BJ (cell line): ENCODE data around the gene LYST. TPM values are rescaled to one million over a fixed set of nuclear protein-coding genes. Genes with fewer than 3 reads are reported as not detected.
A peak's percentile ranks its signal among the peaks of the same experiment; 100 is the strongest.
"Not testable (repeated sequence)": the region's sequence is repeated elsewhere in the genome, so short reads cannot be mapped to it uniquely, and the experiment has no call there.

Source experiments
- CTCF ChIA-PET: fragments of 350-600 bp; formaldehyde crosslinking; extraction: SDS; loops from one replicate; lab custom pipeline; 2021; ENCODE audit warnings: antibody characterized with exemption, inconsistent platforms; lab: Yijun Ruan, JAX
- POLR2A ChIA-PET: fragments of 300-600 bp; sonication (Branson Sonifier 250); formaldehyde crosslinking; extraction: SDS; loops from one replicate; lab custom pipeline; 2021; ENCODE audit warnings: antibody characterized with exemption; lab: Charles Lee
- DNase-seq: peaks from one replicate; pipeline ENCODE4 v3.0.0-alpha.2; 2011; ENCODE audit warnings: low read depth
- H3K27me3 ChIP-seq: 2 replicates; pipeline ENCODE4 v1.6.0; 2011; ENCODE audit warnings: low read length; ENCODE audit not compliant: control insufficient read depth, insufficient read depth
- H3K36me3 ChIP-seq: 2 replicates; pipeline ENCODE4 v1.5.1; 2011; ENCODE audit warnings: low read length; ENCODE audit not compliant: control insufficient read depth, insufficient read depth
- H3K4me3 ChIP-seq: 2 replicates; pipeline ENCODE4 v1.5.1; 2011; ENCODE audit warnings: low read depth, mild to moderate bottlenecking, control low read depth, low read length
- polyA plus RNA-seq: library from polyadenylated mRNA; depleted of rRNA; stranded (reverse); fragments of >200 nt; gene quantifications from 2 replicates; pipeline ENCODE4 v1.2.3, GENCODE V29; 2011
- TF ChIP-seq, protein P1 (sequence below): IDR thresholded peaks from 2 replicates; pipeline ENCODE4 v1.5.1; 2011; ENCODE audit warnings: low read depth, mild to moderate bottlenecking, control low read depth, inconsistent platforms, low read length, moderate library complexity; ENCODE audit not compliant: insufficient read depth

The LYST gene
- polyA plus RNA-seq, 1 experiment: 7.2 TPM

DNA sequence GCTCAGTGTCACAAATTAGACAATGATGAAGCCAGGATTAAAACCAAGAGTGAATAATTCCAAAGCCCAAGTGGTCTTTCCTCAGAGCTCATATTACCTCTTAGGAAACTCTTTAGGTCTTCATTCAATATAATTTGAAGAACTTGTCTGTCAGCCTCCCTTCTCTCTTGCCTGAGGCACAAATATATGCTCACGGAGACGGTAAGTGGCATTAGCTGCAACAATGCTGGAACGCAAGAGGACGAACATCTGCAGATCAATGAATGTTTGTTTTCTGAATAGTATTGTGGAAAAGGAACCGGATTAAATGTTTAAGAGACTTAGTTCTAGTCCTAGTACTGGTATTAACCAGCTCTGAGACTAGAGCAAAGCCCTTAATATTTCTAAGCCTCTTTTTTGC is 39.7 kb upstream of the LYST start:
- TF ChIP-seq, protein P1, sequence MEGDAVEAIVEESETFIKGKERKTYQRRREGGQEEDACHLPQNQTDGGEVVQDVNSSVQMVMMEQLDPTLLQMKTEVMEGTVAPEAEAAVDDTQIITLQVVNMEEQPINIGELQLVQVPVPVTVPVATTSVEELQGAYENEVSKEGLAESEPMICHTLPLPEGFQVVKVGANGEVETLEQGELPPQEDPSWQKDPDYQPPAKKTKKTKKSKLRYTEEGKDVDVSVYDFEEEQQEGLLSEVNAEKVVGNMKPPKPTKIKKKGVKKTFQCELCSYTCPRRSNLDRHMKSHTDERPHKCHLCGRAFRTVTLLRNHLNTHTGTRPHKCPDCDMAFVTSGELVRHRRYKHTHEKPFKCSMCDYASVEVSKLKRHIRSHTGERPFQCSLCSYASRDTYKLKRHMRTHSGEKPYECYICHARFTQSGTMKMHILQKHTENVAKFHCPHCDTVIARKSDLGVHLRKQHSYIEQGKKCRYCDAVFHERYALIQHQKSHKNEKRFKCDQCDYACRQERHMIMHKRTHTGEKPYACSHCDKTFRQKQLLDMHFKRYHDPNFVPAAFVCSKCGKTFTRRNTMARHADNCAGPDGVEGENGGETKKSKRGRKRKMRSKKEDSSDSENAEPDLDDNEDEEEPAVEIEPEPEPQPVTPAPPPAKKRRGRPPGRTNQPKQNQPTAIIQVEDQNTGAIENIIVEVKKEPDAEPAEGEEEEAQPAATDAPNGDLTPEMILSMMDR: no peak
- DNase-seq: no peak
- H3K27me3 ChIP-seq: no peaks in the 10 kb centered on the region
- POLR2A ChIA-PET: no interaction called here
- H3K4me3 ChIP-seq: no peak overlapping the region
- H3K36me3 ChIP-seq: no peaks in the 10 kb centered on the region
- CTCF ChIA-PET: interaction anchor here (1.5 kb wide), 1 partner anchor 66 kb away, joined by 4 read pairs; no protein-coding TSS in a partner anchor

DNA sequence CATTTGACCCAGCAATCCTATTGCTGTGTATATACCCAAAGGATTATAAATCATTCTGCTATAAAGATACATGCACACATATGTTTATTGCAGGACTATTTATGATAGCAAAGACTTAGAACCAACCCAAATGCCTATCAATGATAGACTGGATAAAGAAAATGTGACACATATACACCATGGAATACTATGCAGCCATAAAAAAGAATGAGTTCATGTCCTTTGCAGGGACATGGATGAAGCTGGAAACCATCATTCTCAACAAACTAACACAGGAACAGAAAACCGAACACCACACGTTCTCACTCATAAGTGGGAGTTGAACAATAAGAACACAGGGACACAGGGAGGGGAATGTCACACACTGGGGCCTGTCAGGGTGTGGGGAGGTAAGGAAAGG is 37.1 kb upstream of the LYST start:
- POLR2A ChIA-PET, H3K36me3 ChIP-seq, DNase-seq, CTCF ChIA-PET, H3K27me3 ChIP-seq, H3K4me3 ChIP-seq: not testable (repeated sequence)

DNA sequence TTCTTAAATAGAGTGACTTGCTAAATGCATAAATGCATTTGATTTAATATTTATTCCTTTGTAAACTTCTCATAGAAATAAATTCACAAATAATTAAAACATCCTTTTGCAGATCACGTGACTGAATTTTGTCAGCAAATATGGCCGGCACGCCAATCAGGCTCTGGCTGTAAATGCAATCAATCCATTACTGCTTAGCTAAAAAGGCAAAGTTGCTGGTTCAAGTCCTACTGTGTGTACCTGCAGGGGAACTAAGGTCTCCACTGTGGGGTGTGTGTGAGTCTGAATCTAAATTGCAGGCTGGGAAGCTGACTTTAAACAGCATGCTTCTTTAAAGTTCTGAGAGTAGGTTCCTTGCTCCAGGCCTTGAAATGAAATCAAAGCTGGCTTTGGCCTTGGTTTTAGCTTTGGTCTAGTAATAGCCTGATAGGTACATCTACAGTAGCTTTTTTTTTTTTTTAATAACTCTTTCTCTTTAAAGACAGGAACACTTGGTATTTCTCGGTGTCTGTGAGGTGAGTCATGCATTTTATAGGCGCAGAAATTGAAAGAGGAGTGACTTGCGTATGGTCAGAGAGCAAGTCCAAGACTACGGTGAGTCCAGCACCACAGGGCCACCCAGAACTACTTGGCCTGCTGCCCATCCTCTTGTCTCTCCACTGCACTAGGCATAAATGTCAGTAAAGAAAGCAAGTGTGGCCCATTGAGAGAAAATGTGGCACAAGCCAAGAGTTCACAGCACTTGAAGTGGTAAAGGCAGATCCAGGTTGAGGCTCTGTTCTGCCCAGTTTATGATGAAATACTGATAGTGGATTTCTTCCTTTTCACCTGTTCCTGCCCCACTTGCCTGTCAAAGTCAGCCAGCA is 36.2 kb upstream of the LYST start:
- H3K4me3 ChIP-seq: no peak overlapping the region
- no peaks in the 10 kb centered on the region for H3K27me3 ChIP-seq
- no peaks in the 10 kb centered on the region for H3K36me3 ChIP-seq
- CTCF ChIA-PET: interaction anchor here (0.7 to 1.0 kb wide), 2 partner anchors 56 to 69 kb away, joined by 3 to 4 read pairs; no protein-coding TSS in a partner anchor
- POLR2A ChIA-PET: interaction anchor here (0.6 to 0.9 kb wide), 2 partner anchors 26 to 69 kb away, joined by 3 read pairs; no protein-coding TSS in a partner anchor
- peak; percentile 89 for DNase-seq
- TF ChIP-seq, protein P1: no peak

DNA sequence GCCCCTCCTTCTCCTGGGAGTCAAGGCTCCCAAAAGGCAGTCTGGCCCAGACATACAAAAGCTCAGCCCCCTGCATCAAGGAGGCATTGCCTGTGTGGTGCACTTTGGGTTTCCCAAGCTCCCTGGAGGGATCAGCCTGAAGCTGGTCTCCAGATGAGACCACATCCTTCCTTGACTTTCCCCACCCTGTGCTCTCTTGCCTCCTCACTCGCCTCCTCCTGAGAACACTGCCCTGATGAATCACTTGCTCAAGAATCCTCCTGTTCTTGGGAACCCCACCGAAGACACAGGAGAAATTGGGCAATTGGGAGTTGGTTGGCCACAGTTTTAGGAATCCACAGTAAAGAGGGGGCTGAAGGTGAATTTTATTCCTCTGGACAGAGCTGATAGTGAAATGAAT is 34.8 kb upstream of the LYST start:
- CTCF ChIA-PET: interaction anchor here (0.7 to 1.8 kb wide), 3 partner anchors 8 to 85 kb away, joined by 3 to 10 read pairs (median 4); no protein-coding TSS in a partner anchor
- peak; percentile 84 for DNase-seq

DNA sequence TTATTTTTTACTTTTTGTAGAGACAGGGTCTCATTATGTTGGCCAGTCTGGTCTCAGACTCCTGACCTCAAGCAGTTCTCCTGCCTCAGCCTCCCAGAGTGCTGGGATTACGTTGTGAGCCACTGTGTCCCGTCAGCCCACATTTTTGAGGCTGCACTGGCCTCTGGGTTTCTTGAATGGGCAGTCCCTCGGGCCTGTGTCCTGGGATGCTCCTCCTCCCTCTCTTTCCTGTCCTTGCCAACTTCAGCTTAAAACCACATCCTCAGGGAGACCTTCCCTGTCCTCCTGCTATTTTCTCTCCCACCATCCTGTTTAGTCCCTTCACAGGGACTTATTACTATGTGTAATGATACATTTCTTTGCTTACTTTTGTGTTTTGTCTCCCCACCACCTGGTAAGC is 31.4 kb upstream of the LYST start:
- no peak for DNase-seq
- Histone ChIP-seq H3K27me3 (no peaks in the 10 kb centered on the region), H3K4me3 (no peak overlapping the region), H3K36me3 (no peaks in the 10 kb centered on the region)
- ChIA-PET POLR2A (interaction anchor here (0.6 kb wide), 1 partner anchor 63 kb away, joined by 3 read pairs; no protein-coding TSS in a partner anchor), CTCF (no interaction called here)
- TF ChIP-seq, protein P1: no peak

More for the DNA sequence above, 34.8 kb upstream of the LYST start:
- POLR2A ChIA-PET: no interaction called here
- no peaks in the 10 kb centered on the region for H3K27me3 ChIP-seq
- TF ChIP-seq, protein P1: no peak
- H3K4me3 ChIP-seq: no peak overlapping the region
- H3K36me3 ChIP-seq: no peaks in the 10 kb centered on the region
